Activated T-helper 1 cell treated with anti-CD3 and anti-CD28 coated beads, Interleukin-12 subunit alpha, Interleukin-12 subunit beta, Interleukin-2, Interleukin-4 antibody, amounts not matched to agents 30 ng/mL and 10 ng/mL and 1 ng/mL, durations not matched to agents 14 hours and 24 hours and 36 hours (primary cell): Measurements from ENCODE around the gene NCOA1. TPM values are rescaled to one million over a fixed set of nuclear protein-coding genes. Genes with fewer than 3 reads are reported as not detected.

Experiments used
- DNase-seq: peaks from one replicate; pipeline ENCODE4 v3.0.0; 2021; ENCODE audit warnings: low spot score
- H3K27ac Mint-ChIP-seq: one replicate; pipeline ENCODE4 v1.8.0; 2021; ENCODE audit warnings: mild to moderate bottlenecking, mixed read lengths
- H3K27me3 Mint-ChIP-seq: one replicate; pipeline ENCODE4 v1.8.0; 2022; ENCODE audit warnings: mild to moderate bottlenecking, moderate library complexity, mixed read lengths; ENCODE audit not compliant: insufficient read depth
- H3K36me3 Mint-ChIP-seq: one replicate; pipeline ENCODE4 v1.8.0; 2021; ENCODE audit warnings: low read depth, mixed read lengths
- H3K4me1 Mint-ChIP-seq: one replicate; pipeline ENCODE4 v1.8.0; 2021; ENCODE audit warnings: low read depth, mixed read lengths
- H3K4me3 Mint-ChIP-seq: one replicate; pipeline ENCODE4 v1.8.0; 2021; ENCODE audit warnings: mild to moderate bottlenecking, moderate library complexity, mixed read lengths
- H3K9me3 Mint-ChIP-seq: one replicate; pipeline ENCODE4 v1.8.0; 2021; ENCODE audit warnings: mixed read lengths
- intact Hi-C: fragments of 100-400 bp; cut with micrococcal nuclease; formaldehyde crosslinking; loops from one replicate; pipeline ENCODE4 v1.15.1; 2024
- total RNA-seq: library from RNA; stranded (reverse); gene quantifications from 2 replicates; pipeline ENCODE4 v1.2.3, GENCODE V29; 2022

The NCOA1 gene
- total RNA-seq, 1 donor from 2014 or later, result 30.0 TPM

- peaks cover 25% of the 10 kb centered on the region for H3K4me1 Mint-ChIP-seq
Observed at GRCh38 chr2:24497685-24498084, 6.6 kb downstream of the NCOA1 start.

GRCh38 chr2:24498121-24498520, 7.1 kb downstream of the NCOA1 start:
- intact Hi-C loops, result loop anchor here (10.0 kb wide), 2 partner anchors 207 to 797 kb away; no protein-coding TSS in a partner anchor
- Mint-ChIP-seq H3K27ac (no peak overlapping the region), H3K4me1 (peaks cover 22% of the 10 kb centered on the region), H3K9me3 (no peaks in the 10 kb centered on the region), H3K27me3 (peaks cover 3% of the 10 kb centered on the region), H3K4me3 (no peak overlapping the region), H3K36me3 (peaks cover under 1% of the 10 kb centered on the region)
- no peak for DNase-seq

More at GRCh38 chr2:24497685-24498084, 6.6 kb downstream of the NCOA1 start:
- Mint-ChIP-seq H3K4me3 (no peak overlapping the region), H3K9me3 (no peaks in the 10 kb centered on the region), H3K27me3 (peaks cover 3% of the 10 kb centered on the region), H3K27ac (no peak overlapping the region), H3K36me3 (peaks cover 2% of the 10 kb centered on the region)
- DNase-seq, result no peak
- intact Hi-C loops, result loop anchor here (10.0 kb wide), 2 partner anchors 207 to 797 kb away; no protein-coding TSS in a partner anchor

- H3K9me3 Mint-ChIP-seq, result no peaks in the 10 kb centered on the region
- no peak overlapping the region for H3K4me3 Mint-ChIP-seq
- intact Hi-C loops, result no loop called here
- no peak overlapping the region for H3K27ac Mint-ChIP-seq
- H3K36me3 Mint-ChIP-seq, result no peaks in the 10 kb centered on the region
- H3K4me1 Mint-ChIP-seq, result peaks cover 8% of the 10 kb centered on the region
- peaks cover 3% of the 10 kb centered on the region for H3K27me3 Mint-ChIP-seq
- DNase-seq, result no peak
Observed at GRCh38 chr2:24501813-24502212, 10.8 kb downstream of the NCOA1 start.

GRCh38 chr2:24505534-24506275, 14.7 kb downstream of the NCOA1 start:
- Mint-ChIP-seq H3K27ac (no peak overlapping the region), H3K4me1 (peaks cover 21% of the 10 kb centered on the region), H3K36me3 (no peaks in the 10 kb centered on the region), H3K4me3 (no peak overlapping the region), H3K27me3 (peaks cover 3% of the 10 kb centered on the region), H3K9me3 (no peaks in the 10 kb centered on the region)
- no peak for DNase-seq
- intact Hi-C loops, result loop anchor here (2.0 kb wide), 1 partner anchor 15 kb away; no protein-coding TSS in a partner anchor

- Mint-ChIP-seq H3K36me3 (no peaks in the 10 kb centered on the region), H3K27me3 (peaks cover 3% of the 10 kb centered on the region), H3K9me3 (no peaks in the 10 kb centered on the region), H3K4me1 (peaks cover 25% of the 10 kb centered on the region), H3K27ac (no peak overlapping the region), H3K4me3 (no peak overlapping the region)
- DNase-seq, result no peak
- intact Hi-C loops, result no loop called here
Observed at GRCh38 chr2:24507549-24507948, 16.5 kb downstream of the NCOA1 start.

- no peak for DNase-seq
- Mint-ChIP-seq H3K36me3 (no peaks in the 10 kb centered on the region), H3K4me1 (peaks cover 22% of the 10 kb centered on the region), H3K4me3 (no peak overlapping the region), H3K27me3 (no peaks in the 10 kb centered on the region), H3K9me3 (no peaks in the 10 kb centered on the region), H3K27ac (no peak overlapping the region)
- intact Hi-C loops, result no loop called here
Observed at GRCh38 chr2:24508878-24509277, 17.8 kb downstream of the NCOA1 start.

GRCh38 chr2:24509425-24509824, 18.4 kb downstream of the NCOA1 start:
- intact Hi-C loops, result no loop called here
- H3K27ac Mint-ChIP-seq, result peak overlapping the region; percentile 11
- no peak overlapping the region for H3K4me3 Mint-ChIP-seq
- H3K27me3 Mint-ChIP-seq, result no peaks in the 10 kb centered on the region
- no peaks in the 10 kb centered on the region for H3K9me3 Mint-ChIP-seq
- H3K4me1 Mint-ChIP-seq, result peaks cover 22% of the 10 kb centered on the region
- DNase-seq, result no peak
- H3K36me3 Mint-ChIP-seq, result no peaks in the 10 kb centered on the region

- Mint-ChIP-seq H3K4me3 (no peak overlapping the region), H3K4me1 (peaks cover 22% of the 10 kb centered on the region), H3K36me3 (no peaks in the 10 kb centered on the region), H3K27ac (no peak overlapping the region), H3K9me3 (no peaks in the 10 kb centered on the region), H3K27me3 (no peaks in the 10 kb centered on the region)
- DNase-seq, result no peak
- intact Hi-C loops, result no loop called here
Observed at GRCh38 chr2:24509840-24510239, 18.8 kb downstream of the NCOA1 start.

GRCh38 chr2:24510771-24511170, 19.7 kb downstream of the NCOA1 start:
- no peak overlapping the region for H3K27ac Mint-ChIP-seq
- H3K9me3 Mint-ChIP-seq, result no peaks in the 10 kb centered on the region
- no peaks in the 10 kb centered on the region for H3K27me3 Mint-ChIP-seq
- intact Hi-C loops, result no loop called here
- DNase-seq, result no peak
- no peak overlapping the region for H3K4me3 Mint-ChIP-seq
- H3K4me1 Mint-ChIP-seq, result peaks cover 27% of the 10 kb centered on the region
- no peaks in the 10 kb centered on the region for H3K36me3 Mint-ChIP-seq

GRCh38 chr2:24511198-24511597, 20.1 kb downstream of the NCOA1 start:
- Mint-ChIP-seq H3K4me1 (peaks cover 27% of the 10 kb centered on the region), H3K9me3 (no peaks in the 10 kb centered on the region), H3K36me3 (no peaks in the 10 kb centered on the region), H3K4me3 (no peak overlapping the region), H3K27me3 (no peaks in the 10 kb centered on the region), H3K27ac (no peak overlapping the region)
- no peak for DNase-seq
- intact Hi-C loops, result no loop called here

GRCh38 chr2:24511894-24512293, 20.8 kb downstream of the NCOA1 start:
- Mint-ChIP-seq H3K36me3 (no peaks in the 10 kb centered on the region), H3K4me1 (peaks cover 27% of the 10 kb centered on the region), H3K27me3 (no peaks in the 10 kb centered on the region), H3K9me3 (no peaks in the 10 kb centered on the region), H3K4me3 (no peak overlapping the region), H3K27ac (no peak overlapping the region)
- no peak for DNase-seq
- intact Hi-C loops, result no loop called here

GRCh38 chr2:24512404-24512803, 21.4 kb downstream of the NCOA1 start:
- Mint-ChIP-seq H3K36me3 (no peaks in the 10 kb centered on the region), H3K27ac (no peak overlapping the region), H3K4me3 (no peak overlapping the region), H3K27me3 (no peaks in the 10 kb centered on the region), H3K4me1 (peaks cover 32% of the 10 kb centered on the region), H3K9me3 (no peaks in the 10 kb centered on the region)
- no peak for DNase-seq
- intact Hi-C loops, result no loop called here

GRCh38 chr2:24512831-24513230, 21.8 kb downstream of the NCOA1 start:
- Mint-ChIP-seq H3K9me3 (no peaks in the 10 kb centered on the region), H3K27me3 (no peaks in the 10 kb centered on the region), H3K27ac (no peak overlapping the region), H3K36me3 (no peaks in the 10 kb centered on the region), H3K4me1 (peaks cover 35% of the 10 kb centered on the region), H3K4me3 (no peak overlapping the region)
- no peak for DNase-seq
- intact Hi-C loops, result no loop called here
